T47D (cell line): ENCODE data around the gene IMP4.

Experiments used
- DNase-seq, 2 experiments: peaks; one replicate each; pipeline versions ENCODE4 v3.0.0 to v3.0.0-alpha.2; 2011 to 2012; ENCODE audit warnings: low read depth in 1 of 2, low spot score in 1 of 2
- JUND ChIP-seq: IDR thresholded peaks from 2 replicates; pipeline ENCODE4 v1.6.1; 2012; ENCODE audit warnings: low read depth
- in situ Hi-C: cut with HindIII; loops from 2 replicates; pipeline ENCODE4 v1.10.0; 2016; ENCODE audit warnings: low sequenced_read_pairs, low pct_unique_long_range_greater_than_20kb

IMP4 gene

DNA sequence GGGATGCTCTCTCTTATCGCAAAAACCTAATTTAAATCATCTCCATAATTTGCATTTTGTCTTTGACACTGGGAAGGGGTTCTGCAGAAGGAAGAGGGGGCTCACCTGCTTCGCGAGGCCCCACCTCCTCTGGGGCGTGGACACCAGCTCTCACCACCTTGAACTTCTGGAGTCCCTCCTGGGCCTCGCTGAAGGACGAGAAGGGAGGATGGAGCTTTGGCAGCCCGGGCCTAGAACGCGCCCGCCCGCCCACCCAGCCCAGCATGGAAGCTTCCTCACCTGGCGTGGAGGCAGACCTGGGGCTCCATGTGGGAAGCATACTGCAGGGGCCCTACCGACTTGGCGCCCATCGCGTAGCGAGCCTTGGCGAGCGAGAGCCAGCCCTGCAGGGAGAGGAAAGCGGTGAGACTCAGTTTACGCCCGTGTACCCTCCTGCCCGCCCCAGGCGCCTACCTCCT lies 1.1 kb upstream of the IMP4 start:
- in situ Hi-C loops, result no loop called here
- no peak for TF ChIP-seq JUND
- DNase-seq, result peak; percentile 18 to 19

DNA sequence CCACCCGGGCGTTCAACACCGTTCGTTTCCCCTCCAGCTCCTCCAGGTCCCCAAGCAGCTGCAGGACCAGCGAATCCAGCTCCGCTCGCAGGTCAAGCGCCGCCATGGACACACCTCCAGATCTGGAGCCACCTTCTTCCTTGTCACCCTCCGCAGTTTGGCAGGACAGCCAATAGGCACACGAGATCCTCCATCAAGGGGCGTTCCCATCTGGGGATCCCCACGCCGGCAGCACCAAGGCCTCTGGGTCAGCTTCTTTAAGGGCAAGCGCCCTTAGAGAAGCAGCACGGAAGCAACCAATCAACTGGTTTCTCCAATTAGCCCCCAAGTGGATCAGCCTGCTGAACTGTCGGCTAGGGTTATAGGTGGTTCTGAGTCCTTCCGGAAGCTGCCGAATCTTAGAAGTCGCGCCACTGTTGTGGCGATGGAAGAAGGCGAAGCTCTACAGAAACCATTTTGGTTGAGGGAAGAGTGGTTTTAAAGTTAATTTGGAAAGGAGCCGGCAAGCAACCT lies 621 bp upstream of the IMP4 start:
- no peak for TF ChIP-seq JUND
- DNase-seq, result peak; percentile 93 to 95
- in situ Hi-C loops, result no loop called here

DNA sequence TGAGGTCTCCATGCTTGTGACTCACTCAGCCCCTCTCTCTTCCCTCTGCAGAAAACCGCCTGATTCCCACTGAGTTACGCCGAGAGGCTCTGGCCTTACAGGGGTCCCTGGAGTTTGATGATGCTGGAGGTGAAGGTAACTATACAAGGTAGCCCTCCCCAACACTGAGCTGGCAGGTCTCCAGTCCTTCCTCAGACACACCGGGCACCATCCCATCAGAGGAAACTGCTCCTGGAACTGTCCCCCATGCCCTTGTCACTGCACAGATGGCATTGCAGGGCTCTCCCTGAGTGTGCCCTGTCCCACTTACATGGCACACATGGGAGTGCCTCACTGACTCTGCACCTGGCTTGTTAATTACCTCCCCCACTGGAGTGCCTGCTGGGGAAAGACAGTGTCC lies 1.9 kb downstream of the IMP4 start:
- DNase-seq, result no peak
- TF ChIP-seq JUND, result no peak
- in situ Hi-C loops, result no loop called here

DNA sequence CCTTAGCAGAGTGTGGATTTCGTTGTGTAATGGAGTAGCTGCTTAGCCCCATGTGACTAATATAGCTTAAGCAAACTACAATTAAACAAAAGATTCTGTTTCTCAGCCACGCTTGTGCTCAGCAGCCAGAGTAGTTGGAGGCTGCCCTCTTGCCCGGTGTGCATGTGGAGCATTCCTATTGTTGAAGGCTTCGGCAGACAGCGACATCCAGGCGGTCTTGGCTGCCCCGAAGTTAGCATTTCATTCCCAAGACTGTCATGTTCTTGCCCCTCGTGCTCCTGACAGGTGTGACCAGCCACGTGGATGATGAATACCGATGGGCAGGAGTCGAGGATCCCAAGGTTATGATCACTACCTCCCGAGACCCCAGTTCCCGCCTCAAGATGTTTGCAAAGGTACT lies 2.4 kb downstream of the IMP4 start:
- TF ChIP-seq JUND, result no peak
- in situ Hi-C loops, result no loop called here
- no peak for DNase-seq

DNA sequence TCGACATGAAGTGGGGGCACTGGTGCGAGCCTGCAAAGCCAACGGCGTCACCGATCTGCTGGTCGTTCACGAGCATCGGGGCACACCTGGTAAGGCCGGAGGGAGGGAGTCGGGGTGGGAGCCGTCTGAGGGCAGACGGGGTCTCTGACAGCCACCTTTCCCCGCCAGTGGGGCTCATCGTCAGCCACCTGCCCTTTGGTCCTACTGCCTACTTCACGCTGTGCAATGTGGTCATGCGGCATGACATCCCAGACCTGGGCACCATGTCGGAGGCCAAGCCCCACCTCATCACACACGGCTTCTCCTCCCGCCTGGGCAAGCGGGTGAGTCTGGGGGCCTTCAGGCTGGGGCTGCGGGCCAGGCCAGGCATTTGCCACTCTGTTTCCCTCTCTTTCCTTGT lies 2.9 kb downstream of the IMP4 start:
- in situ Hi-C loops, result no loop called here

DNA sequence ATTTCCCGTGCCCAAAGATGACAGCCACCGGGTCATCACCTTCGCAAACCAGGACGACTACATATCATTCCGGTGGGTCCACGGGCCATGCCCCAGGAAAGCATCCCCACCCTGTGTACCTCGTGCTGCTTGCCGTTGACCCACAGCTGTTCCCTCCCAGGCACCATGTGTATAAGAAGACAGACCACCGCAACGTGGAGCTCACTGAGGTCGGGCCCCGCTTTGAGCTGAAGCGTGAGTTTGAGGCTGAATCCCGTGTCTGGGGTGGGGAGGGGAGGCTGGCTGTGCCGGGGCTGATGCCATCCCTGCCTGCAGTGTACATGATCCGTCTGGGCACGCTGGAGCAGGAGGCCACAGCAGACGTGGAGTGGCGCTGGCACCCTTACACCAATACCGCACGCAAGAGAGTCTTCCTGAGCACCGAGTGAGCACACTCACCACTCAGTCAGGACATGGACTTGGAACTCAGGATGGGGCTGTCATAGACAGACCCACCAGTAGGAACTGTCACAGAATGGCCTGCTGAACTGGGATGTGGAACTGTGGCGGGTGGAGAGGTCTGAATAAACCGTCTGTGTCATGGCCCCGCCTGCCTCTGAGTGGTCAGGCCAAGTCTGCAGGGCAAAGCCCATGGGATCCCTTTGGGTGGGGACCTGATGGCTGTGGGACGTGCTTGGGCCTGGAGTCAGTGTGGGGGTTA lies 3.5 kb downstream of the IMP4 start:
- no peak for TF ChIP-seq JUND
- in situ Hi-C loops, result no loop called here
- no peak for DNase-seq

More for the DNA sequence above, 2.9 kb downstream of the IMP4 start:
- no peak for DNase-seq
- TF ChIP-seq JUND, result no peak

DNA sequence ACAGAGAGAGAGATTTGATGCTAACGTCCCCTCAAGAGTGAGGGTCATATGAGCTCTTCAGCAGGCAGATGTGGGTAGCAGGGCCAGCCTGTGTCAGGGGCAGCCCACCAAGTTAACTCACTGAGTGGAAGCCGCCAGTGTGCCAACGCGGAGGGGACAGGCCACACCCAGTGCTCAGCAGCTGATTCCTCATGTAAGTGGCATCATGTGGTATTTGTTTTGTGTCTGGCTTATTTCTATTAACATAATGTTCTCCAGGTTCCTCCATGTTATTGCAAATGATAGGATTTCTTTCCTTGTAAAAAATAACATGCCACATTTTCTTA lies 4.0 kb downstream of the IMP4 start:
- no peak for TF ChIP-seq JUND
- in situ Hi-C loops, result no loop called here
- no peak for DNase-seq

DNA sequence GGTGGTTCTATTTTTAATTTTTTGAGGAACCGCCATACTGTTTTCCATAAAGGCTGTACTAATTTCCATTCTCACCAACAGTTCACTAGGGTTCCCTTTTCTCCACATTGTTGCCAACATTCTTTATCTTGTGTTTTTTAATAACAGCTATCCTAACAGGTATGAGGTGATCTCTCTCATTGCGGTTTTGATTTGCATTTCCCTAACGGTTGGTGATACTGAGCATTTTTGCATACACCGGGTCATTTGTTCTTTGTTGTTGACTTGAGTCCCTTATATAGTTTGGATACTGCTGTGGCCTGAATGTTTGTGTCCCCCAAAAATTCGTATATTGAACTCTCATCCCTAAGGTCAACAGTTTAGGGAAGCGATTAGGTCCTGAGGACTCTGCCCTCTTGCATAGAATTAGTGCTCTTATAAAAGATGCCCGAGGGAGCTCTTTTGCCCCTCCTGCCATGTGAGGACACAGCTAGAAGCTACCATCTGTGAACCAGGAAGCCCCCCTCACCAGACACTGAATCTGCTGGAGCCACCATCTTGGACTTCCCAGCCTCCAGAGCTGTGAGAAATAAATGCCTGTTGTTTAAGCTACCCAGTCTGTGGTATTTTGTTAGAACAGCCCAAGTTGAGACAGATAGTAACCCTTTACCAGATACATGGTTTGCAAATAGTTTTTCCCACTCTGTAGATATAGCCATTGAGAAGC lies 4.7 kb downstream of the IMP4 start:
- no peak for DNase-seq
- no peak for TF ChIP-seq JUND
- in situ Hi-C loops, result no loop called here

DNA sequence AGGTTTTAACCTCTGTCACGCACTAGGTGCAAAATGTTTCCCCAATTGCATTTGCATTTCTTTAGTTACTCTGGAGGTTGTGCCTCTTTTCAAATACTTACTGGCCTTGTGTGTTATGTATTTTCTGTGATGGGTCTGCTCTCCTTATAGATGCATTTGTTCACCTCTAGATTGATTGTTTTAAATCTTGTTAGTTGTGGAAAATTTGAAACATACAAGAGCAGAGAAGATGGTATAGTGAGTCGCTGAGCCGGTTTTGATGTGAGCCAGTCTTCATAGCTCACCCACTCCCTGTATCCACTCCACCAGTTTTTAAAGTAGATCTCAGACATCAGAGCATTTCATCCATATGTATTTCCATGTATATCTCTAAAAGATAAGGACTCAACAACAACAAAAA lies 6.5 kb downstream of the IMP4 start:
- DNase-seq, result no peak
- TF ChIP-seq JUND, result no peak
- in situ Hi-C loops, result no loop called here

DNA sequence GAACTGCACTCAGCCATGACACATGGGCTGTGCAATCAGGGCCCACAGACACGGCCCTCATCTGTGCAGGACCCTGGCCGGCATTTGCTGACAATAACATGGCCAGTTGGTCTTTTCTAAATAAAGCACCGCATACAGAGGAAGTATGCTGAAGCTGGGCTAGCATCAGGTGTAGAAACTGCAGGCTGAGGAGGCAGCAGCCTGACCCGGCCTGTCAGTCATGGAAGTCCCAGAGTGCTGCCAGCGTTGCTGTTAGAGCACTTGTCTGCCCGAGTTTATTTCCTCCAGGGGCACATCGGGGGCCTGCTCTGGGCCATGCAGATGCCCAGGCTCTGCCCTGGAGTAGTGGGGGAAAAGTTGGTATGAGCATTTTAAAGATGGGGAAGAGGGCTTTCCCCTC lies 9.0 kb downstream of the IMP4 start:
- DNase-seq, result no peak
- no peak for TF ChIP-seq JUND
- in situ Hi-C loops, result no loop called here

DNA sequence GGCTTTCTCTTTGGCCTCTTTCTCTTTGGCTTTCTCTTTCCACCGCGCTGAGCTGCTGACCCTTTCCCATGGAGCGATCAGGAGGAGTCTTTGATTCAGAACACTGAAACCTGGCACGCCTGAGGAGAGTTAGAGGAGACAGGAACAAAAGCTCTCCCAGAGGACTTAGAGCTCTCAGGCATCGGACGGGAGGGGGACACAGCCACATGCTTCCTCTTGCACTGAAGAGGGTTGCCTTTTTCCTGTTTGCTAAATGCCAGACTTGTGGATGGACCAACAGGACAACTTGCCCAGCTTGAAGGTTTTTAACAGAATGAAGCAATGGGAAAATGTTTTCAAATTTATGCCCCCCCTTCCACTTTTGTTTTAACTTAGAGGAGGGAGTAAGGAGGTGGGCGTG lies 9.5 kb downstream of the IMP4 start:
- in situ Hi-C loops, result no loop called here
- DNase-seq, result no peak
- TF ChIP-seq JUND, result no peak

DNA sequence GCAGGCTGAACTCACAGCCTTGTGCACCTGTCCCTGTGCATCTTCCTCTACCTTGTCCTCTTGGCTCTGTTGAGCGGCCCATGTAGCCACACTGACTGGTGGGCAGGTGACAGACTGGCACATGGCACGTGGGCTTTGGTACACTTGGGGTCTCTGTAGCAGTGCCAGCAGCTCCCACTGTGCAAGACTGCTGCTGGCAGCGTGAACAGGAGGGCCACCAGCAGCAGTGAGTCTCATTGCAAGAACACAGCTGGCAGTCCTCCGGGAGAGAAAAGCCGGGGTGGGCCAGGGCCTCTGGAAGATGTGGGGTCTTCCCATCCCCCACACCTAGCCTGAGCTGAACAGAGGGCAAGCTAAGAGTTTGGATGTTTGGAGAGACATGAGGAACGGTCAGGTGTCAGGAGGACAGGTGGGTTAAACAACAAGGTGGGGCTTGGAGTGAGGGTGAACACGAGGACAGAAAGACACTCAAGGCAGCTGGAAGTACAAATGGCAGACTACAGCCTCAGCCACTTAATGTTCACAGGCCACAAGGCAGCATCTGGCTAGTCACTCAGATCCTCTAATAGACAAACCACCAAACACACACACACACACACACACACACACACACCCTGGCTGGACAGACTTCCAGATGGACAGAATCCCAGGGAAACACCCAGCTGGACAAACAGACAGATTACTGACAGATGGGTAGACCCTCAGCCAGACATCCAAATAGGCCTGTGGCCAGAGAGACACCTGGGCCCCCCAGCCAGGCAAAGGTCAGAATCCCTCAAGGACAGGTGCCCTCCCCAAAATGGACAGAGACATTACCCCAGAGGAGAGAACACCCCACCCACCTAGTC lies 10.8 kb downstream of the IMP4 start:
- in situ Hi-C loops, result no loop called here
- TF ChIP-seq JUND, result no peak
- no peak for DNase-seq

DNA sequence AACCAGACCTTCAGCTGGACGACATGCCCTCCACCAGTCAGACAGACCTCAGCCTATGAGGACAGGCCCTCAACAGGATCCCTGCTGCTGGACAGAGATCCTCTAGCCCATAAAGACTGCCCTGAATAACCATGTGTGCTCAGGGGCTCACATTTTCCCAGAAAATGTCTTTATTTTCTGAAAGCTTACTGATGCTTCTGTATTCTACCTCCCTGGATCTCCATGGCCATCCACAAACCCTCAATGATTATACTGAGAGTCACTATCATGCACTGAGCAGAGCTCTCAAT lies 11.4 kb downstream of the IMP4 start:
- in situ Hi-C loops, result no loop called here
- DNase-seq, result no peak

More for the DNA sequence above, 11.4 kb downstream of the IMP4 start:
- no peak for TF ChIP-seq JUND
